ACC112 (cell line): ENCODE results near the gene EFHD1.
"Not testable (repeated sequence)": the region's sequence is repeated elsewhere in the genome, so short reads cannot be mapped to it uniquely, and the experiment has no call there.

Experiments
- H2AFZ ChIP-seq: fragments of 200-600 bp; sonication (generic); one replicate; pipeline ENCODE4 v1.6.0; 2017; ENCODE audit warnings: antibody characterized with exemption, low read length; ENCODE audit not compliant: unreplicated experiment
- H3K27ac ChIP-seq: fragments of 200-600 bp; sonication (generic); 2 replicates; pipeline ENCODE4 v1.5.1; 2014; ENCODE audit warnings: low read depth, mild to moderate bottlenecking, antibody characterized with exemption, low read length, moderate library complexity
- H3K27me3 ChIP-seq: fragments of 200-600 bp; sonication (generic); 2 replicates; pipeline ENCODE4 v1.6.1; 2014; ENCODE audit warnings: mild to moderate bottlenecking, antibody characterized with exemption, low read length, moderate library complexity, mixed read lengths; ENCODE audit not compliant: insufficient read depth
- H3K36me3 ChIP-seq: fragments of 200-600 bp; sonication (generic); 2 replicates; pipeline ENCODE4 v1.6.1; 2016; ENCODE audit warnings: mild to moderate bottlenecking, antibody characterized with exemption, low read length, moderate library complexity, mixed read lengths; ENCODE audit not compliant: insufficient read depth
- H3K4me1 ChIP-seq: fragments of 200-600 bp; sonication (generic); one replicate; pipeline ENCODE4 v1.6.1; 2016; ENCODE audit warnings: low read length, mixed read lengths; ENCODE audit not compliant: insufficient read depth, unreplicated experiment, control insufficient read depth
- H3K4me3 ChIP-seq: fragments of 200-600 bp; sonication (generic); 2 replicates; pipeline ENCODE4 v1.5.1; 2014; ENCODE audit warnings: mild to moderate bottlenecking, low read depth, low read length
- H3K79me2 ChIP-seq: fragments of 200-600 bp; sonication (generic); one replicate; pipeline ENCODE4 v1.6.0; 2016; ENCODE audit warnings: low read length; ENCODE audit not compliant: control insufficient read depth, unreplicated experiment, insufficient read depth

EFHD1 gene

DNA sequence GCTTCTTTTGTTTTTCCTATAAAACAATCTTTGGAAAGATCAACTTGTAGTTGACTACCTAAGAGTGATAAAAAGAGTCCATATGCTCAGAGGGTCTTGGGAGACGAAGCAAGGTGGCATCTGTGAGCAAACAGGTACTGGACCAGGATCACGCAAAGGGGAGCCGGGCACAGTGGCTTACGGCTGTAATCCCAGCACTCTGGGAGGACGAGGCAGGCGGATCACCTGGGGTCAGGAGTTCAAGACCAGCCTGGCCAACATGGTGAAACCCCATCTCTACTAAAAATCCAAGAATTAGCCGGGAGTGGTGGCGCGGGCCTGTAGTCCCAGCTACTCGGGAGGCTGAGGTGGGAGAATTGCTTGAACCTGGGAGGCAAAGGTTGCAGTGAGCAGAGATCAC lies 2.0 kb downstream of the EFHD1 start:
- not testable (repeated sequence) for H3K4me3 ChIP-seq
- peaks cover 73% of the 10 kb centered on the region for H3K27me3 ChIP-seq

DNA sequence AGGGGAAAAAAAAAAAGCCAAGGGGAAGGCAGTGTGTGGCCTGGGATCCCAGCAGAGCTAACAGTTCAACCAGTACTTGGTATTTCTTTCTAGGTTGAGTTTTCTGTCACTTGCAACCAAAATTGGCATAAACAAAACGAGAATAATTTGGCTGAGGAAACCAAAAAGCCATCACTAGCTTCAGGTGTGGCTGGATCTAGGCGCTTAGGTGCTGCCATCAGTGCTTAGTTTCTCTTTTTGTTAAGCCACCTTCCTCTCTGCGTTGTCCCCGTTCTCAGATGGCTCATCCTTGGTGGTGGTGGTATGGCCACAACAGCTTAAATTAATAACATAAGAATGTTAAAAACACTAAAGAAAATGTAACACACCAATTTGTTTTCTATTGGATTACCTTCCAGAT lies 2.4 kb downstream of the EFHD1 start:
- Histone ChIP-seq H3K27ac (no peak overlapping the region), H3K27me3 (peaks cover 77% of the 10 kb centered on the region), H2AFZ (no peak overlapping the region), H3K79me2 (no peaks in the 10 kb centered on the region), H3K4me3 (no peak overlapping the region), H3K36me3 (no peaks in the 10 kb centered on the region), H3K4me1 (peaks cover 8% of the 10 kb centered on the region)

More for the DNA sequence above, 2.0 kb downstream of the EFHD1 start:
- not testable (repeated sequence) for H3K27ac ChIP-seq, H3K4me1 ChIP-seq, H3K36me3 ChIP-seq, H3K79me2 ChIP-seq, H2AFZ ChIP-seq

DNA sequence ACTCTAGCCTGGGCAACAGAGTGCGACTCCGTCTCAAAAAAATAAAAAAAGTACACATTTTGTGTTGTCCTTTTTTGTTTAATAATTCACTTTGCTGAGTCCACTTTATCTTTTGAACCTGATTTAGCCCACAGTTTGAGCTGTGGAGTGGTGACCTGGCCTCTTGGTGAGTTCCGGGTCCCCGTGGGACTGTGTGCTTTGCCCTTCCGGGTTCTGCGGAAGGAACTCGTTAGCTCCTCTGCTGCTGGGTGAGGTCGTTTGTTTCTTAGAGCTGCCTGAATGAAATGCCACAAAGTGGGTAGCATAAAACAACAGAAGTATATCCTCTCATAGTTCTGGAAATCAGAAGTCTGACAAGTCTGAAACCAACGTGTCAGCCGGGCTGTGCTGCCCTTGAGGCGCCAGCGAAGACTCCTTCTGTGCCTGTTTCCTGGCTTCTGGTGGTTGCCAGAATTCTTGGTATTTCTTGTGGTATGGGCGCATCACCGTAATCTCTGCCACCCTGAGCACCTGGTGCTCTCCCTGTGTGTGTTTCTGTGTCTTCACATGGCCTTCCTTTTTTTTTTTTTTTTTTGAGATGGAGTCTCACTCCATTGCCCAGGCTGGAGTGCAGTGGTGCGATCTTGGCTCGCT lies 3.5 kb downstream of the EFHD1 start:
- Histone ChIP-seq H3K27me3 (peaks cover 77% of the 10 kb centered on the region), H3K4me3 (no peak overlapping the region), H3K4me1 (peaks cover 8% of the 10 kb centered on the region), H3K36me3 (no peaks in the 10 kb centered on the region), H2AFZ (no peak overlapping the region), H3K27ac (no peak overlapping the region), H3K79me2 (no peaks in the 10 kb centered on the region)

DNA sequence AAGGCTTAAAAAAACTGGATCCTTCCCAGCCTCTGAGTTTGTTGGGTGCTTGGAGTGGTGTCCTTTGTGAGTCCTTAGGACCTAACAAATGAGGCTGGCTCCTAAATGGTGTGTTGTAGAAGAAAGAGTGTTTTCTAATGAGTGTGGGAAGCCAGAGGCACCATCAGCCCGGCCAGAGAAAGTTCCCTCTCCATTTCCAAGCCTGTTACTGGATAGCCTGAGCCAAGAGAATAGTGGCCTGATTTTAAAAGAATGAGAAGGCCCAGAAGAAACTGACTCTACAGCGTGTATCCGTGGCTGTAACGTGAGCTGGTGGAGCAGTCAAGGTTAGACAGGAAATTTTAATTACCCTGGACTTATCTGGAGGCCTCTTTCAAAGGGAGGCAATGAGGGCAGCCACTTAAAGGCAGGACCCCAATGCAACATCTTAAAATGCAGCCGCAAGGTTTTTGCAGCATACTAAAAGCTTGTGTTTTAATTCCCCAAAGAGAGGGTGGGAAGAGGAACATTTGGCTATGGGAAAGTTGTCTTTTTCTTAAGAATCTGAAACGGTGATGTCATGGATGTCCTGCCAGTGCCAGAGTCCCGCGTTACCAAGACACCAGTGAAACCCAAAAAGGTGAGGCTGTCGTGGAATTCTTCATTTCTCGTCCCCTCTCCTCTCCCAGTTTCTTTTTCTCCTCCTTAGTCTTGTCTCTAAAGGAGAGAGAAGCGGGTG lies 4.6 kb downstream of the EFHD1 start:
- Histone ChIP-seq H3K4me3 (no peak overlapping the region), H3K27ac (no peak overlapping the region), H2AFZ (no peak overlapping the region), H3K79me2 (no peaks in the 10 kb centered on the region), H3K4me1 (peaks cover 3% of the 10 kb centered on the region), H3K36me3 (no peaks in the 10 kb centered on the region), H3K27me3 (peaks cover 66% of the 10 kb centered on the region)

DNA sequence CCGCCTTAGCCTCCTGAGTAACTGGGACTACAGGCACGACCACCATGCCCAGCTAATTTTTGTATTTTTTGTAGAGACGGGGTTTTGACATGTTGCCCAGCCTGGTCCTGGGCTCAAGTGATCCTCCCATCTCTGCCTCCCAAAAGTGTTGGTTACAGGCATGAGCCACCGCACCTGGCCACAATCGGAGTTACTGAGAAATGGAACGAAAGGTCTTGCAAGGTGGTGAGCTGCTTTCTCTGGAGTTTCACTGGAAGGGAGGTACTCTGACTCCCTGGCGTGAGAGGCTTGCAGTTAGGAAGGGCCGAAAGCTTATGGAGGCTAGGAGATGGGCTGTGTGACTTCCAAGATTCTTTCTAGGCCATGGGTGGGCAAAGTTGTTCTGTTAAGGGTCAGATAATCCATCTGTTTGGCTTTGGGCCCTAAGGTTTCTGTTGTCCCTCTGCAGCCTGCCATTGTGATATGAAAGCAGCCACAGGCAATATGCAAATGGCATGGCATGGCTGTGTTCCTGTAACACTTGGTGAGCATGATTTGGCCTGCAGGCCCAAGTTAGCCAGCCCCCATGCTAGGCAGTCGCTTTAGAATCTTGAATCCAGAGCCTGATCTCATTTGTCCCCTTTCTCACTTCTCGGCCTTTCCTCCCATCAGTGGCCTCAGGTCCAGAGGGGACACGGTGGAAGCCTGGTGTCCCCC lies 7.9 kb downstream of the EFHD1 start:
- no peak overlapping the region for H3K4me3 ChIP-seq
- H3K4me1 ChIP-seq = no peaks in the 10 kb centered on the region
- H3K27ac ChIP-seq = no peak overlapping the region
- H3K79me2 ChIP-seq = no peaks in the 10 kb centered on the region
- no peaks in the 10 kb centered on the region for H3K36me3 ChIP-seq
- peaks cover 34% of the 10 kb centered on the region for H3K27me3 ChIP-seq
- no peak overlapping the region for H2AFZ ChIP-seq

DNA sequence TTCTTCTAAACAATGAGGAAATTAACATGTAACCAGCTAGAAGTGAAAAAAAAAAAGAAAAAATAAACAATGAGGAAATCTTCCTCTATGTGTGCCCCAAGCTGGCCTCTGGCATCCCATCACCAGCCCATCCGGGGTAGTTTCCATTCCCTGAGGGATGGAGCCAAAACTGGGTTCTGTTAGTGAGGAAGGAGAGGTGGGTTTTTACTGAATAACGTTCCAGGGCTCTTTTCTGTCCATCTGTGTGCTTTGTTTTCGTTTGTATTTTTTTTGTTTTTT lies 9.7 kb downstream of the EFHD1 start:
- H2AFZ ChIP-seq = no peak overlapping the region
- H3K27me3 ChIP-seq = peaks cover 24% of the 10 kb centered on the region
- H3K36me3 ChIP-seq = no peaks in the 10 kb centered on the region
- no peak overlapping the region for H3K4me3 ChIP-seq
- no peaks in the 10 kb centered on the region for H3K79me2 ChIP-seq
- H3K27ac ChIP-seq = no peak overlapping the region
- no peaks in the 10 kb centered on the region for H3K4me1 ChIP-seq

DNA sequence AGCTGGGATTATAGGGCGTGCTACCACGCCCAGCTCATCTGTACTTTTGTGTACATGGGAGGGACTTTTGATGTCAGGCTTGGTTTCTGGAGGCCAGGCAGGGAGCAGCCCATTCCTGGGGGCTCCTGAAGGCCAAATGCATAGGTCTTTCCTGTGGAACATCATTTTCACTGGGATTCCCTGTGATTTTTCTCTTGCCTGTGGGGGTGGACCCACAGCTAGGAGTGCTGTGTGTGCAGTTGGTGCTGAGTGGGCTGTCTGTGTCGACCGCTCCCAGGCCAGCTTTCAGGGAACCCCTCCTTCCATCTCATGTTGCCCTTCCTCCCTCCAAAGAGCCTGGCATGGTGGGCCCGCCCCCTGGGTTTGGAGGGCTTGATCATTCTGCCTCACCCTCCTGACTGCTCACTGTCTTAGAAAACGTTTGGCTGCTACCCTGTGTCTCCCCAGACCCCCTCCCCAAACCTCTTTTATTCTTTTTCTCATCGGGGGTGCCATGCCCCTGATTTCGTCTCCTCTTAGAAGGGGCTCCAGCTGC lies 10.5 kb downstream of the EFHD1 start:
- no peak overlapping the region for H3K27ac ChIP-seq
- no peak overlapping the region for H2AFZ ChIP-seq
- peaks cover 21% of the 10 kb centered on the region for H3K27me3 ChIP-seq
- no peak overlapping the region for H3K4me3 ChIP-seq
- no peaks in the 10 kb centered on the region for H3K36me3 ChIP-seq
- no peaks in the 10 kb centered on the region for H3K79me2 ChIP-seq
- no peaks in the 10 kb centered on the region for H3K4me1 ChIP-seq

DNA sequence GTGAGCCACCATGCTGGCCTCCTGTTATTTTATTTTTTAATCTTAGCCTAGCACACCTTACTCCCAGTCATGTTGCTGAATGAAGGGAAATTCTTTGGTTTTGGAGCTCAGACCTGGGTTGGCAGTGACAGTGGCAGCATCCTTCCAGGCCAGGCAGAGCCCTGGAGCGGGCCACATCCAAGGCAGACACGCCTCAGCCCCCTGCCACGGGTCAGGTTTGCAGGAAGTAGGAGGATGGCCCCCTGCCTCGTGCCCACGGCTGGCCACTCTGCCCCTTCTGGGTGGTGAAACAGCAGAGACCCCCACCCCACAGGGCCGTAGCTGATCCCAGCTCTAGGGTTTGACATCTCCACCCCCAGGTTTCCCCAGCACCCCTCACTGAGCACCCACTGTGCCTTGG lies 11.7 kb downstream of the EFHD1 start:
- H3K4me1 ChIP-seq = no peaks in the 10 kb centered on the region
- H3K27me3 ChIP-seq = peaks cover 12% of the 10 kb centered on the region
- no peaks in the 10 kb centered on the region for H3K36me3 ChIP-seq
- no peak overlapping the region for H3K4me3 ChIP-seq
- H3K27ac ChIP-seq = no peak overlapping the region
- no peak overlapping the region for H2AFZ ChIP-seq
- H3K79me2 ChIP-seq = no peaks in the 10 kb centered on the region

DNA sequence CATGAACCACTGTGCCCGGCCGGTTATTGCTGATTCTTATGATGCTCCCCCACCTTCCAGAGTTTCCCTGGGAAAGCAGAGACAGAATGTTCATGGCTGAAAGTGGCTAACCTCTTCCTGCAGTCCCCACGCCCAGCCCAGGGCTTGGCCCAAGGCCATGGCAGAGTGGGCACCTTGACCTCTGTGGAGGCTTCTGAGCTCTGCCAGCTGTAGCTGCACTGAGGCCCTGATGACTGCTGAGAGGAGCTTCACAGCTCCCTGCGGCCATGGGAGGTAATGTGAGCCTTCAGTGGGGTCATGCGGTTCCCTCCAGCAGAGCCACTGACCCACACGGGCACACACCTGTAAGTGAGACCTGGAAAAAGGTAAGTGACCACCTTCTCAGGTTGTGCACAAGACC lies 13.3 kb downstream of the EFHD1 start:
- Histone ChIP-seq H3K36me3 (no peaks in the 10 kb centered on the region), H3K27ac (no peak overlapping the region), H3K27me3 (0 out of 2 replicates have a peak, but pooled peaks cover 5% of the 10 kb centered on the region), H3K4me1 (no peaks in the 10 kb centered on the region), H3K4me3 (no peak overlapping the region), H3K79me2 (no peaks in the 10 kb centered on the region), H2AFZ (no peak overlapping the region)

DNA sequence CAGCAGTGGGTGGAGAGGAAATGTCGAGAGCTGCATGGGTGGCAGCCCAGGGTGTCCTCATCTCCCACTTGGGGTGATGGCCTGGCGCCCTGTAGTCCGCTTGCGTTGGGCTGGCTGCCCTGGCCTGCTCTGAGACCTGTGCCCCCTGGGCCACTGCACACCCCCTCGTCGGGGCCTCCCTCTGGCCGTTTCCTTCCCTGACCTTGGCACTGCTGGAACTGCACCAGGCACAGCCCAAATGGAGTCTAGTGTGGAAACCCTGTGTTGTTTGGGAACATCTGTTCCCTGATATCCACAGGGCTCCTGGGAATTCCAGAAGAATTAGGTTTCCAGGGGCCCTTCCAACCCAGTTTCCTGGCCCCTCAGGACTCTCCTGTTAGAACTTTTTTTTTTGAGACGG lies 13.9 kb downstream of the EFHD1 start:
- Histone ChIP-seq H2AFZ (no peak overlapping the region), H3K36me3 (no peaks in the 10 kb centered on the region), H3K27ac (no peak overlapping the region), H3K4me1 (no peaks in the 10 kb centered on the region), H3K4me3 (no peak overlapping the region), H3K27me3 (0 out of 2 replicates have a peak, but pooled peaks cover 5% of the 10 kb centered on the region), H3K79me2 (no peaks in the 10 kb centered on the region)

DNA sequence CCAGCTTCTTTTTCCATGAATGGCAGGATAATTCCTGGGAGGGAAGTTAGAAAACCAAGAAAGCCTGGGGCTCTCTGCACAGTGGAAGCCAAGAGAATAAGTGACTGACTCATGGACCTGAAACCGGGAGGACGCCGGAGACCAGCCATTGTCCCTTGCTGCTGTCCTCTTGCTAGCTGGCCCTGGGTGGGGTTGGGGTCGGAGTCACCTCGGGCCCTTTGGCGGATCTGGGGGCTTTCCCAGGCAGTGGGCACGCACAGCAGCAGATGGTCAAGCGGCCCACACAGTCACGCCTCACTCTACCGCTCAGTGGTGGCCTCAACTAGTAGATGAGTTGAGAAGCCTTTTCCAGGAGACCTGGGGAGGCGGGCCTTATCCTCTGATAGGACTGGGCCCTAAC lies 15.6 kb downstream of the EFHD1 start:
- Histone ChIP-seq H3K4me3 (no peak overlapping the region), H3K36me3 (no peaks in the 10 kb centered on the region), H3K79me2 (no peaks in the 10 kb centered on the region), H2AFZ (no peak overlapping the region), H3K27me3 (0 out of 2 replicates have a peak, but pooled peaks cover 5% of the 10 kb centered on the region), H3K4me1 (no peaks in the 10 kb centered on the region), H3K27ac (no peak overlapping the region)
